Sciatic nerve (tissue), 2 donors: Measurements from ENCODE around the gene GEMIN7. TPM values are rescaled to one million over a fixed set of nuclear protein-coding genes. Genes with fewer than 3 reads are reported as not detected.
A peak's percentile ranks its signal among the peaks of the same experiment; 100 is the strongest.
"Not testable (repeated sequence)": the region's sequence is repeated elsewhere in the genome, so short reads cannot be mapped to it uniquely, and the experiment has no call there.

Source experiments
- ATAC-seq: fragments of 200-7000 bp; cut with Tn5 transposase; one replicate; pipeline ENCODE4 v1.9.1; 2020; ENCODE audit warnings: mild to moderate bottlenecking, moderate library complexity
- DNase-seq: peaks from one replicate; pipeline ENCODE4 v3.0.0-alpha.2; 2020; ENCODE audit warnings: low spot score
- intact Hi-C: fragments of 100-400 bp; cut with DNase I; formaldehyde crosslinking; loops from one replicate; pipeline ENCODE4 v1.14.2; 2022
- total RNA-seq: library from RNA; stranded (reverse); fragmentation: NEBNext Ultra II Directional; extraction: Animal tissue kit (Norgen Biotek cat#: 25700); gene quantifications from one replicate; pipeline ENCODE4 v1.2.1, GENCODE V29; 2021
- donor health status: DM: no; HTN: no; CAD: no.
- donor health status: DM: no; HTN: no; CAD: no.

The GEMIN7 gene
- total RNA-seq, 1 donor from 2014 or later, result 8.8 TPM

- ATAC-seq, intact Hi-C loops, DNase-seq: not testable (repeated sequence)
Observed at GRCh38 chr19:45118591-45119355, 39.7 kb downstream of the GEMIN7 start.

GRCh38 chr19:45119582-45119981 lies 40.5 kb downstream of the GEMIN7 start:
- intact Hi-C loops, result no loop called here
- ATAC-seq (no peak), DNase-seq (no peak)

GRCh38 chr19:45121827-45122345 lies 42.8 kb downstream of the GEMIN7 start:
- DNase-seq (no peak), ATAC-seq (no peak)
- intact Hi-C loops, result no loop called here

GRCh38 chr19:45122832-45123231 lies 43.8 kb downstream of the GEMIN7 start:
- DNase-seq (no peak), ATAC-seq (no peak)
- intact Hi-C loops, result no loop called here

- intact Hi-C loops, result no loop called here
- DNase-seq, result no peak
- ATAC-seq, result no peak
Observed at GRCh38 chr19:45123440-45123850, 44.4 kb downstream of the GEMIN7 start.

- DNase-seq, result no peak
- intact Hi-C loops, result no loop called here
- ATAC-seq, result no peak
Observed at GRCh38 chr19:45124021-45124420, 45.0 kb downstream of the GEMIN7 start.

GRCh38 chr19:45125360-45125759 lies 46.3 kb downstream of the GEMIN7 start:
- intact Hi-C loops, result no loop called here
- ATAC-seq, result no peak

GRCh38 chr19:45125975-45126493 lies 47.0 kb downstream of the GEMIN7 start:
- intact Hi-C loops, result no loop called here
- DNase-seq, result peak; percentile 70

More at GRCh38 chr19:45125360-45125759, 46.3 kb downstream of the GEMIN7 start:
- DNase-seq, result no peak

GRCh38 chr19:45126654-45127053 lies 47.6 kb downstream of the GEMIN7 start:
- no peak for DNase-seq
- no peak for ATAC-seq
- intact Hi-C loops, result no loop called here

More at GRCh38 chr19:45125975-45126493, 47.0 kb downstream of the GEMIN7 start:
- peak; percentile 18 for ATAC-seq

GRCh38 chr19:45128146-45128545 lies 49.1 kb downstream of the GEMIN7 start:
- no peak for ATAC-seq
- intact Hi-C loops, result no loop called here

GRCh38 chr19:45128806-45129205 lies 49.7 kb downstream of the GEMIN7 start:
- intact Hi-C loops, result no loop called here
- DNase-seq (no peak), ATAC-seq (no peak)

More at GRCh38 chr19:45128146-45128545, 49.1 kb downstream of the GEMIN7 start:
- no peak for DNase-seq

- intact Hi-C loops, result no loop called here
- DNase-seq (no peak), ATAC-seq (no peak)
Observed at GRCh38 chr19:45130236-45130635, 51.2 kb downstream of the GEMIN7 start.

GRCh38 chr19:45130888-45131615 lies 52.0 kb downstream of the GEMIN7 start:
- no peak for ATAC-seq
- intact Hi-C loops, result no loop called here
- DNase-seq, result no peak

- no peak for DNase-seq
- no peak for ATAC-seq
- intact Hi-C loops, result no loop called here
Observed at GRCh38 chr19:45133661-45134060, 54.6 kb downstream of the GEMIN7 start.

GRCh38 chr19:45135176-45135885 lies 56.3 kb downstream of the GEMIN7 start:
- intact Hi-C loops, result no loop called here

GRCh38 chr19:45136507-45137178 lies 57.6 kb downstream of the GEMIN7 start:
- intact Hi-C loops, result no loop called here
- DNase-seq, result no peak
- ATAC-seq, result no peak

More at GRCh38 chr19:45135176-45135885, 56.3 kb downstream of the GEMIN7 start:
- DNase-seq (no peak), ATAC-seq (no peak)

GRCh38 chr19:45137179-45137761 lies 58.2 kb downstream of the GEMIN7 start:
- no peak for DNase-seq
- ATAC-seq, result peak; percentile 77
- intact Hi-C loops, result no loop called here

- intact Hi-C loops, result no loop called here
- ATAC-seq, result no peak
Observed at GRCh38 chr19:45138303-45138751, 59.3 kb downstream of the GEMIN7 start.

More at GRCh38 chr19:45138303-45138751, 59.3 kb downstream of the GEMIN7 start:
- DNase-seq, result no peak
